ENCODE measurements around the gene SMARCAD1.

- TF ChIP-seq EZH2 (IDR thresholded peaks at IDR 0.05; ENCODE audit: insufficient read depth, low read length): no peak
- TF ChIP-seq CTCF (IDR thresholded peaks at IDR 0.05; ENCODE audit: insufficient read depth, low read depth, low read length): no peak
Measured at GRCh38 chr4:94278781-94279180, 71.1 kb downstream of the SMARCAD1 start.
